HepG2 (cell line): ENCODE measurements around the gene PRAMEF5.
"Not testable (repeated sequence)": the region's sequence is repeated elsewhere in the genome, so short reads cannot be mapped to it uniquely, and the experiment has no call there.

Experiments
- BRCA1 ChIP-seq: sonication (generic); formaldehyde crosslinking; IDR thresholded peaks from 2 replicates; pipeline ENCODE4 v1.4.0; 2020; ENCODE audit warnings: missing genetic modification reagents
- FOXO4 ChIP-seq: sonication (generic); formaldehyde crosslinking; conservative IDR thresholded peaks from 2 replicates; pipeline ENCODE4 v1.8.1; 2023; ENCODE audit warnings: missing genetic modification reagents
- RAD21 ChIP-seq: fragments of 450-650 bp; formaldehyde crosslinking; IDR thresholded peaks from 2 replicates; pipeline ENCODE4 v1.5.0; 2020; ENCODE audit warnings: mild to moderate bottlenecking
- RFX5 ChIP-seq: IDR thresholded peaks from 2 replicates; pipeline ENCODE4 v1.6.1; 2011; ENCODE audit warnings: low read depth, low read length, improper control_type of control experiment
- SMC3 ChIP-seq: IDR thresholded peaks from 2 replicates; pipeline ENCODE4 v1.6.1; 2011; ENCODE audit warnings: low read length, improper control_type of control experiment
- ZFP36 ChIP-seq: fragments of 150-350 bp; IDR thresholded peaks from 2 replicates; pipeline ENCODE4 v1.6.1; 2018; ENCODE audit warnings: borderline replicate concordance, low read length, low read depth; ENCODE audit not compliant: partially characterized antibody
- ZNF160 ChIP-seq: sonication (generic); formaldehyde crosslinking; IDR thresholded peaks from 2 replicates; pipeline ENCODE4 v1.8.0; 2022; ENCODE audit warnings: mild to moderate bottlenecking, inconsistent platforms, missing genetic modification reagents
- ZNF335 ChIP-seq: sonication (generic); formaldehyde crosslinking; IDR thresholded peaks from 2 replicates; pipeline ENCODE4 v1.4.0; 2020; ENCODE audit warnings: missing genetic modification reagents
- TF ChIP-seq, protein P1 (sequence below): sonication (generic); formaldehyde crosslinking; IDR thresholded peaks from 2 replicates; pipeline ENCODE4 v1.4.0; 2020; ENCODE audit warnings: missing genetic modification reagents

GRCh38 chr1:13247122-13247521 is 6.9 kb upstream of the PRAMEF5 start:
- TF ChIP-seq, protein P1, sequence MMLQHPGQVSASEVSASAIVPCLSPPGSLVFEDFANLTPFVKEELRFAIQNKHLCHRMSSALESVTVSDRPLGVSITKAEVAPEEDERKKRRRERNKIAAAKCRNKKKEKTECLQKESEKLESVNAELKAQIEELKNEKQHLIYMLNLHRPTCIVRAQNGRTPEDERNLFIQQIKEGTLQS, result not testable (repeated sequence)
- not testable (repeated sequence) for TF ChIP-seq ZFP36; ZNF160 (CRISPR knock-in tag); BRCA1 (CRISPR knock-in tag); FOXO4 (CRISPR knock-in tag); ZNF335 (CRISPR knock-in tag); SMC3; RFX5; RAD21 (CRISPR knock-in tag)
